GM19468 (cell line): ENCODE results near the gene RASL10A.

ENCODE experiments used
- ATAC-seq: cut with Tn5 transposase; IDR thresholded peaks from one replicate; pipeline ENCODE4 v1.9.1; 2021; ENCODE audit warnings: mild to moderate bottlenecking, moderate library complexity, moderate number of reproducible peaks; ENCODE audit not compliant: unreplicated experiment; ENCODE audit errors: extremely low read depth

Gene RASL10A

GRCh38 chr22:29339381-29340235 lies 24.1 kb upstream of the RASL10A start:
- ATAC-seq, result no peak

- ATAC-seq, result no peak
These were observed 22.9 kb upstream of the RASL10A start for GRCh38 chr22:29338398-29338797.

- ATAC-seq, result no peak
These were observed 22.3 kb upstream of the RASL10A start for GRCh38 chr22:29337631-29338284.

DNA sequence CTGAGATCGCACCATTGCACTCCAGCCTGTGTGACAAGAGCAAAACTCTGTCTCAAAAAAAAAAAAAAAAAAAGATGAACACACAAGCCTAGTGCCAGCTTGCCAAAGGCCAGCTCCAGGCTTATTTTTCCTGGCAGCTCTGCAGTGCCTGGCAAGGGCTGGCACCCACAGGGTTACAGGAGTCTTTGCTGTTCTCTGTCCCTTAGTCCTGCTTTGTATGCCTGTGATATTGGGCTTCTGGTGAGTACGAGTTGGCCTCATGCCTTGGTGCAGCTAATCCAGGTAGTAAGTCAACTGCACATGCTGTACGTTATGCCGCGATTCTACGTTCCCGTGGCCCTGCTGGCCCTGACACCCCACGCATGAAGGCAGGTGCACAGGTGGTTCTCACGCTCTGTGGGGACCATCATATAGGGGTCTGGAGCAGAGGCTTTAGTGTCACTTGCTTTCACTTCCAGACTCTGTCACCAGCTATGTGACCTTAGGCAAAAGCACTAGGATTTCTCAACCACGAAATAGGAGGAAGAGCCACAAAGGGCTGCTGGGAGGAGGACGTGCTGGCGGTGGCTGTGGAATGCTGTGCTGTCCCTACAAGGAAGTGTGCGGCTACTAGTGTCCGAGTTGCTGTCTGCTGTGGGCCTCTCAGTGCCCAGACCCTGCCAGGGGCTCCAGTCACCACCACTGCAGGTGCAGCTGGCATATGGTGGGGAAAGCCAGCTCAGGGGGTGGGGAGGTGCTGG lies 21.4 kb upstream of the RASL10A start:
- ATAC-seq, result no peak

DNA sequence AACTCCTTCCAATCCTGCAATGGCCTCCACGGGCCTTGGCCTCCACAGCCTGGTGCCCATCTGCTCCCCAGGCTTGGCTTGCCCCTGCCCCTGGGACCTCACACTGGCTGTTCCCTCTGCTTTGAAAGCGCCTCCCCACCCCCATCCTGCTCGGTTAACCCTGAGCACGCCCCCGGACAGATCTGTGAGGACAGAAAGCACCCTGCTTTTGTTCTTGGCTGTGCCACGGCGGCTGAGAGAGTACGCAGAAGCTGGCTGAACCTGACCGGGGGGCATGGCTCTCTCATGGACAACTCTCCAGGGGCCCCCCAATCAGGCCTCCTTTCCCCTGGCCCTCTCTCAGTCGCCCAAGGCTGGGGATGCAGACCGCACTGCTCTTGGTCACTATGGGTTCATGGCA lies 20.2 kb upstream of the RASL10A start:
- ATAC-seq, result no peak

GRCh38 chr22:29334696-29335344 lies 19.3 kb upstream of the RASL10A start:
- no peak for ATAC-seq

GRCh38 chr22:29334148-29334547 lies 18.7 kb upstream of the RASL10A start:
- no peak for ATAC-seq

DNA sequence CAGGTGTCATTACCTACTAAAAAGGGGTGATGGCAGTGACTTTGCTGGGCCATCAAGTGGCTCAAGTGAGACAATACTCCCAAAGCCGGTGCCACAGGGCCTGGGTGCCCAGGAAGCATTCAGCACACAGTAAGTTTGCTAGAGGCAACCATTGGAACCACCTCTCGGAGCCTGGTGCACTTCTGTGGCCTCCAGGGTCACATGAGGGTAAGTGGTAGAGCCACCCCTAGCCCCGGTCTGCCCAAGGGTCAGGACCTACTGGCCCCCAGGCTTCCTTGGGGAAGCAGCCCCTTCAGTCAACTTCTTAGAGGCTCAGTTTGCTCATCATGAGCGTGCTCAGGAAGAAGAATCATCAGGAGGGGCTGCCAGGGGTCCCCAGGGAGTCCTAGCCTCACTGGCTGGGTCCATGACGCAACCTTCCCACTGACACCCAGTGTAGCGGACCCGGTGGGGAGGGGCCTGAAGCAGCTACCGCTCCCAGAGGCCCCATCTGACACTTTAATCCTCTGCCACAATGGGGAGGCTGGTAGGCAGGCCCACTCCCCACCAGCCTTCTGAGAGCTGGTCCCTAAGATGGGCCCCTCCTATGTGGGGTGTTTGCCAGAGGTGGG lies 17.5 kb upstream of the RASL10A start:
- ATAC-seq, result no peak

DNA sequence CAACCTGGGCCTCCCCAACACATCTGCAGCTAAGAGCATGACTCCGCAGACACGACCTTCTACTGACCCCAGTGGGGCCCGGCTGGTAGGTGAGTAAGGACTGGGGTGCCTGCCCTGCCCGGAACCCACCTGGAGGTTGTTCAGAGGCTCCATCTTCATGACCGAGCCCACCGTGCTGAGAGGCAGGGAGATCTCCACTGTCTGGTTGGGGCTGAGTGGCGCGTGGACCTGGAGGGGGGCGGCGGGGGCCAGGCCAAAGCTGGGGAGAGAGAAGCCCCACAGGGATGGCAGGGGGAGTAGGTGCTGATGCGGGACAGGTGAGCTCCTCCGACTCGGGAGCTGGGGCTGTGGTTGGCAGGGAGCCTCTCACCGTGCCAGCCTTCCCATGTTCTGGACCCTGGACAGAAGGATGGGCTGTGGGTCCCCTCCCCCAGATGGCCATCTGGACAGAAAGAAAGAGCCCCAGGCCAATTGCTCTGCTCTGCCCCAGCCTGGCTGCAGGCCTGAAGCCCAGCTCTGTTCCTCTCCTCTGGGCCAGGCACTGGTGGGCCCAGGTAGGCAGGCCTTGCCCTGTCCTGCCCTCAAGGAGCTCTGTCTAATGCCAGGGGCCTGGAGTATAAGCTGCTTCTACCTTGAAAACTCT lies 16.3 kb upstream of the RASL10A start:
- ATAC-seq, result no peak

DNA sequence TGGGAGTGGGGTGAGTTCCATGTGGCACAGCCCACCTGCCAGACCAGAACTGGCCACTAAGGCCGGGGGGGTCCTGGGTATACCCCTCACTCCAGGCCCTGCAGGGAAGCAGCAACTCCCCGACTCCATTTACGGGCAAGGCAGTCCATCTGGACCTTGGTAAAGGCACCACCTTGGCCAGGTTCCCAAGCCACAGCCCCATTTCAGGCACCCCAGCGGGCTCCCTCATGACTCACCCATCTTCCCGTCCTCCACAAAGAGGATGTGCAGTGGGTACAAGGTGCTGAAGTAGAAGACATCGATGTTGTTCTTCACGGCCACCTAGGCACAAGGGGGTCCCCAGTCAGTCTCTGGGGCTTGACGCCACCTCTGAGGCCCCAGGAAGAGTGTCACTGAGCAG lies 15.7 kb upstream of the RASL10A start:
- ATAC-seq, result no peak

- no peak for ATAC-seq
These were observed 15.3 kb upstream of the RASL10A start for GRCh38 chr22:29330753-29331152.

- no peak for ATAC-seq
These were observed 14.8 kb upstream of the RASL10A start for GRCh38 chr22:29330291-29330690.

- no peak for ATAC-seq
These were observed 14.1 kb upstream of the RASL10A start for GRCh38 chr22:29329581-29329980.

DNA sequence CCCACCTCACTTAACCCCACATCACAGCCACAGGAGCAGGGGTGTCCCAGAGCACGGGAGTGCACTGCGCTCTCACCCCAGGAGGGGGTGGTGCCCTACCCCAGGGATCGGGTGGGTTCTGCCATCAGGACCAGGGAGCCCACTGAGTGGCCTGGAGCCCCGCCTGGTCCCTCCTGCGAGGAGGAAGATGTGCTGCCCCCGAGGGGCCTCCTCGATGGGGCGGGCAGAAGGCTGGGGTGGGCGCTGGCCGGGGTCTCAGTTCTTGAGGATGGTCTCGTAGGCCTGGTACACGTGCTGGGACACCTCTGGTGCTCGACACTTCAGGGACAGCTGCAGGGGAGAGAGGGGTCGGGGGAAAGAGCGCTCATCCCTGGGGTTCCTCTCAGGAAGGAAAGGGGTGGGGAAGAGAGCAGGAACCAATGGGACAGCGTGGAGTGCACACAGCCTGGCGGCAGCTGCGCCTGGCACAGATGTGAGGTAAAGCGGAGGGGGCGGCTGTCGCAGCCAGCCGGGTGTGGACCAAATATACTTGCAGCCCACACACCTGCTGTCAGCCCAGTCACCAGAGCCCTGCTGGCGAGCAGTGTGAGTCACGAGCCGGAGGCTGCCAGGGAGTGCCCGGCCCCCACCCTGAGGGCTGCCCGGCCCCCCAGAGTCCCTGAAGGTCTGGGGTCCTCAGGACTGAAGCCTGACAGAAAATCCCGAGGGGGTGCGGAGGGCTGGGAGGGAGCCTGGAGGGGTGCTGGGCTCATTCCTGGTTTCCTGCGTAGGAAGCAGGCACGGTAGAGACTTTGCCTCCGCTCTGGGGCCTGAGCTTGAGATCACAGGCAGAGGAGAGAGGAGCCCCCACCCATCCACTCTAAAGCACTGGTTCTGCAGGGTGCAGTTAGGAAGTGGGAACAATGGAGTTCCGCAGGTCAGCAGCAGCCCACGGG lies 13.3 kb upstream of the RASL10A start:
- no peak for ATAC-seq

- no peak for ATAC-seq
These were observed 12.6 kb upstream of the RASL10A start for GRCh38 chr22:29328055-29328454.

- no peak for ATAC-seq
These were observed 11.7 kb upstream of the RASL10A start for GRCh38 chr22:29327089-29327764.

- no peak for ATAC-seq
These were observed 11.0 kb upstream of the RASL10A start for GRCh38 chr22:29326481-29326880.

GRCh38 chr22:29325785-29326315 lies 10.4 kb upstream of the RASL10A start:
- ATAC-seq, result no peak
